IPS-11a (cell line): ENCODE data around the gene LDB2.

Experiments
- H3K4me3 ChIP-seq: one replicate; pipeline ENCODE4 v1.5.1; 2013; ENCODE audit warnings: low read depth, low read length, control low read depth

Gene LDB2

GRCh38 chr4:16508968-16509367, 389.5 kb downstream of the LDB2 start:
- no peak overlapping the region for H3K4me3 ChIP-seq

GRCh38 chr4:16505726-16506125, 392.7 kb downstream of the LDB2 start:
- H3K4me3 ChIP-seq, result no peak overlapping the region

- no peak overlapping the region for H3K4me3 ChIP-seq
Observed at GRCh38 chr4:16505267-16505666, 393.2 kb downstream of the LDB2 start.

- no peak overlapping the region for H3K4me3 ChIP-seq
Observed at GRCh38 chr4:16503421-16504100, 394.9 kb downstream of the LDB2 start.

GRCh38 chr4:16498978-16499377, 399.5 kb downstream of the LDB2 start:
- H3K4me3 ChIP-seq, result no peak overlapping the region

GRCh38 chr4:16496501-16496900, 401.9 kb downstream of the LDB2 start:
- H3K4me3 ChIP-seq, result no peak overlapping the region

- no peak overlapping the region for H3K4me3 ChIP-seq
Observed at GRCh38 chr4:16492872-16493271, 405.6 kb downstream of the LDB2 start.

- no peak overlapping the region for H3K4me3 ChIP-seq
Observed at GRCh38 chr4:16489226-16489625, 409.2 kb downstream of the LDB2 start.

GRCh38 chr4:16488084-16488483, 410.4 kb downstream of the LDB2 start:
- H3K4me3 ChIP-seq, result no peak overlapping the region

GRCh38 chr4:16484711-16485110, 413.7 kb downstream of the LDB2 start:
- H3K4me3 ChIP-seq, result no peak overlapping the region

- H3K4me3 ChIP-seq, result no peak overlapping the region
Observed at GRCh38 chr4:16483540-16483939, 414.9 kb downstream of the LDB2 start.

GRCh38 chr4:16480011-16480410, 418.4 kb downstream of the LDB2 start:
- H3K4me3 ChIP-seq, result no peak overlapping the region

GRCh38 chr4:16472537-16472936, 425.9 kb downstream of the LDB2 start:
- H3K4me3 ChIP-seq, result no peak overlapping the region

- H3K4me3 ChIP-seq, result no peak overlapping the region
Observed at GRCh38 chr4:16467061-16467460, 431.4 kb downstream of the LDB2 start.

GRCh38 chr4:16466581-16466980, 431.9 kb downstream of the LDB2 start:
- no peak overlapping the region for H3K4me3 ChIP-seq

GRCh38 chr4:16464651-16465050, 433.8 kb downstream of the LDB2 start:
- H3K4me3 ChIP-seq, result no peak overlapping the region

GRCh38 chr4:16462656-16463055, 435.8 kb downstream of the LDB2 start:
- H3K4me3 ChIP-seq, result no peak overlapping the region

- no peak overlapping the region for H3K4me3 ChIP-seq
Observed at GRCh38 chr4:16461362-16461761, 437.1 kb downstream of the LDB2 start.

GRCh38 chr4:16457944-16458343, 440.5 kb downstream of the LDB2 start:
- no peak overlapping the region for H3K4me3 ChIP-seq
